K562 (cell line): ENCODE data around the gene NRXN3. TPM values are rescaled to one million over a fixed set of nuclear protein-coding genes. Genes with fewer than 3 reads are reported as not detected.

Source experiments
- E4F1 ChIP-seq: fragments of 250-450 bp; sonication (Bioruptor Pico); IDR thresholded peaks from 2 replicates; pipeline ENCODE4 v1.5.0; 2021; ENCODE audit warnings: mild to moderate bottlenecking, borderline replicate concordance
- EWSR1 ChIP-seq: fragments of 450-650 bp; IDR thresholded peaks from 2 replicates; pipeline ENCODE4 v1.6.1; 2018; ENCODE audit warnings: borderline replicate concordance, mild to moderate bottlenecking, low read depth, moderate library complexity; ENCODE audit not compliant: partially characterized antibody
- JUND ChIP-seq, 2 experiments: IDR thresholded peaks; 2 replicates in 1 of 2; 3 replicates in 1 of 2; pipeline ENCODE4 v1.6.1; 2011; ENCODE audit warnings: borderline replicate concordance in 2 of 2, low read depth in 2 of 2, low read length in 2 of 2, improper control_type of control experiment in 1 of 2, missing biosample characterization in 1 of 2, missing genetic modification characterization in 1 of 2, missing genetic modification reagents in 1 of 2
- MITF ChIP-seq: IDR thresholded peaks from 2 replicates; pipeline ENCODE4 v1.6.1; 2014; ENCODE audit warnings: antibody characterized with exemption
- NCOR1 ChIP-seq: fragments of 450-650 bp; IDR thresholded peaks from 2 replicates; pipeline ENCODE4 v1.6.1; 2016; ENCODE audit warnings: mild to moderate bottlenecking, moderate library complexity
- NR2C2 ChIP-seq, 2 experiments: fragments of 200-800 bp in 1 of 2; sonication (Bioruptor generic) in 1 of 2; sonication (generic) in 1 of 2; formaldehyde crosslinking in 1 of 2; IDR thresholded peaks; 2 replicates each; pipeline versions ENCODE4 v1.6.1 to v1.8.0; 2016 to 2022; ENCODE audit warnings: mild to moderate bottlenecking in 1 of 2, missing compliant biosample characterization in 1 of 2, missing genetic modification characterization in 1 of 2, missing genetic modification reagents in 1 of 2
- WHSC1 ChIP-seq: IDR thresholded peaks from one replicate; pipeline ENCODE4 v1.6.1; 2012; ENCODE audit warnings: low read length, control low read depth, inconsistent platforms
- ZBTB9 ChIP-seq: fragments of 450-650 bp; formaldehyde crosslinking; IDR thresholded peaks from 2 replicates; pipeline ENCODE4 v1.4.0; 2020; ENCODE audit warnings: mild to moderate bottlenecking, moderate library complexity
- ZFP1 ChIP-seq: fragments of 450-650 bp; formaldehyde crosslinking; IDR thresholded peaks from 2 replicates; pipeline ENCODE4 v1.4.0; 2020; ENCODE audit warnings: mild to moderate bottlenecking, mixed read lengths
- ZNF133 ChIP-seq: fragments of 250-450 bp; sonication (Bioruptor Pico); IDR thresholded peaks from 2 replicates; pipeline ENCODE4 v1.4.0; 2020; ENCODE audit warnings: mild to moderate bottlenecking
- ZNF239 ChIP-seq: fragments of 250-450 bp; sonication (Bioruptor Pico); IDR thresholded peaks from 2 replicates; pipeline ENCODE4 v1.4.0; 2020; ENCODE audit warnings: mild to moderate bottlenecking
- polyA plus RNA-seq, 8 experiments: library from polyadenylated mRNA; depleted of rRNA in 4 of 8; stranded (reverse) in 5 of 8; unstranded in 3 of 8; fragments of >200 nt; fragmentation: Nextera tagmentation in 2 of 8; fragmentation: Illumina TruSeq in 1 of 8; extraction: Ambion mirVana in 2 of 8; extraction: Trizol in 1 of 8; gene quantifications; 2 replicates each; pipeline versions ENCODE4 v1.2.1 to v1.2.3, GENCODE V29; 2011 to 2014; ENCODE audit warnings: inconsistent platforms in 1 of 8, missing spikeins in 1 of 8
- total RNA-seq, 7 experiments: library from RNA; depleted of rRNA in 6 of 7; stranded (reverse); fragments of >200 nt in 6 of 7; fragmentation: Illumina TruSeq in 2 of 7; extraction: Trizol in 2 of 7; gene quantifications; 2 replicates each; pipeline versions ENCODE4 v1.2.1 to v1.2.3, GENCODE V29; 2011 to 2021; ENCODE audit warnings: low replicate concordance in 1 of 7
- TF ChIP-seq, protein P1 (sequence below): fragments of 450-650 bp; IDR thresholded peaks from 2 replicates; pipeline ENCODE4 v1.7.0; 2016; ENCODE audit warnings: borderline replicate concordance
- TF ChIP-seq, protein P2 (sequence below): sonication (generic); formaldehyde crosslinking; IDR thresholded peaks from 2 replicates; pipeline ENCODE4 v1.8.0; 2022; ENCODE audit warnings: mild to moderate bottlenecking, missing genetic modification reagents

NRXN3 gene
- total and polyA plus RNA-seq, 9 of the 15 experiments (the other 6 are each of a cell fraction or from before 2014, with no cell fraction given), result 0.09 TPM; not detected in 8

DNA sequence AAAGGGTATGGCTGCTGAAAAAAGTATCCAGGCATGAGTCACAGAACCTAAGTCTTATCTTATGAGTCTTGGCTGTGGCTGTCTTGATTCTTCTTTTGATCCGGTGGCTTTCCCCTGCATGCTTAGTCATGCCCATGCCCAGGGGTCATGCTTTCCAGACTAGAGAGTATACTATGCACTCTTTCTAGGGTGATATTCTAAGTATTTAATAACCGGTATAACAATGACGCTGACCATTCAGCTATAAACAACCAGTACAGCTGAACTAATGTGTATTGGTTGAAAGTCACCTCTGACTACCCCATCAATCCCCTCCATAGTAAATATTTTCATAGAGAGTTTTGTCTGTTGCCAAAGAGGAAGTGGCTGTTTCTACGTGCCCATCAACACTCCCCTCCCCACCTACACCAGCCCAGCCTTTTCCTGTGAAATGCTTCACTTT lies 34.7 kb upstream of the NRXN3 start (continued):
- TF ChIP-seq E4F1 (CRISPR knock-in tag) (no peak), EWSR1 (no peak), ZNF133 (CRISPR knock-in tag) (no peak), NR2C2 (CRISPR knock-in tag; IDR thresholded peaks at IDR 0.05) (no peak), NR2C2 (tag; IDR thresholded peaks at IDR 0.05) (0 out of 2 replicates have a peak, but pooled peaks have one; percentile 14), NCOR1 (no peak), MITF (no peak), JUND (IDR thresholded peaks at IDR 0.05; ENCODE audit: borderline replicate concordance, low read depth, low read length) (peak; percentile 25; the same call in 1 of the 2 replicates), JUND (tag; IDR thresholded peaks at IDR 0.05; ENCODE audit: borderline replicate concordance, low read depth, low read length) (no peak), ZBTB9 (CRISPR knock-in tag) (no peak), ZNF239 (CRISPR knock-in tag) (no peak), WHSC1 (no peak), ZFP1 (CRISPR knock-in tag) (no peak)
- TF ChIP-seq, protein P1, sequence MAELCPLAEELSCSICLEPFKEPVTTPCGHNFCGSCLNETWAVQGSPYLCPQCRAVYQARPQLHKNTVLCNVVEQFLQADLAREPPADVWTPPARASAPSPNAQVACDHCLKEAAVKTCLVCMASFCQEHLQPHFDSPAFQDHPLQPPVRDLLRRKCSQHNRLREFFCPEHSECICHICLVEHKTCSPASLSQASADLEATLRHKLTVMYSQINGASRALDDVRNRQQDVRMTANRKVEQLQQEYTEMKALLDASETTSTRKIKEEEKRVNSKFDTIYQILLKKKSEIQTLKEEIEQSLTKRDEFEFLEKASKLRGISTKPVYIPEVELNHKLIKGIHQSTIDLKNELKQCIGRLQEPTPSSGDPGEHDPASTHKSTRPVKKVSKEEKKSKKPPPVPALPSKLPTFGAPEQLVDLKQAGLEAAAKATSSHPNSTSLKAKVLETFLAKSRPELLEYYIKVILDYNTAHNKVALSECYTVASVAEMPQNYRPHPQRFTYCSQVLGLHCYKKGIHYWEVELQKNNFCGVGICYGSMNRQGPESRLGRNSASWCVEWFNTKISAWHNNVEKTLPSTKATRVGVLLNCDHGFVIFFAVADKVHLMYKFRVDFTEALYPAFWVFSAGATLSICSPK, result no peak
- TF ChIP-seq, protein P2, sequence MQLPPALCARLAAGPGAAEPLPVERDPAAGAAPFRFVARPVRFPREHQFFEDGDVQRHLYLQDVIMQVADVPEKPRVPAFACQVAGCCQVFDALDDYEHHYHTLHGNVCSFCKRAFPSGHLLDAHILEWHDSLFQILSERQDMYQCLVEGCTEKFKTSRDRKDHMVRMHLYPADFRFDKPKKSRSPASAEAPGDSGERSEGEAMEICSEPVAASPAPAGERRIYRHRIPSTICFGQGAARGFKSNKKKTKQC (CRISPR knock-in tag), result no peak
